HT1080 (cell line): ENCODE measurements around the gene CTBP2. TPM values are rescaled to one million over a fixed set of nuclear protein-coding genes. Genes with fewer than 3 reads are reported as not detected.
"Not testable (repeated sequence)": the region's sequence is repeated elsewhere in the genome, so short reads cannot be mapped to it uniquely, and the experiment has no call there.

ENCODE experiments used
- DNase-seq: peaks from one replicate; pipeline ENCODE4 v3.0.0-alpha.2; 2015; ENCODE audit warnings: low read depth
- total RNA-seq: library from RNA; depleted of rRNA; stranded (reverse); fragments of >200 nt; shearing (Covaris generic); gene quantifications from 2 replicates; pipeline ENCODE4 v1.2.3, GENCODE V29; 2014

The CTBP2 gene
- total RNA-seq, 1 experiment from 2014 or later: 87.9 TPM

DNA sequence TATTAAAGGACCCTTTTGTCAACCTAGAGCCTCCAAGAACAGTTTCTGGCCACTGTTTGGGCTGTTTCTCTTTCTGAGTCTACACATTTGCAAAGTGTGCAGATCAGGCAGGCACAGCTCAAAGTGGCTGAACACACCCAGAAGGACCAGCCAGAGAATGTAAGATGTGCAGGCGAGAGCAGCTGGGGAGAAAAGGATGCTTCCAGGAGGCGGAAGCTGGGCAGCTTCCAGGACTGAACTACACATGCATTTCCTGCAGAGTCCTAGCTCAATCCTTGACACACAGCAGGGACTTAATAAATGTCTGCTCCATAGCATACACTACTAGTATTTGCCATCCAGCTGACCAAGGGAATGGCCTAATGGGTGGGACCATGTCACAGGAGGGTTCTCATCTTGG, 70.9 kb downstream of the CTBP2 start:
- DNase-seq: no peak

DNA sequence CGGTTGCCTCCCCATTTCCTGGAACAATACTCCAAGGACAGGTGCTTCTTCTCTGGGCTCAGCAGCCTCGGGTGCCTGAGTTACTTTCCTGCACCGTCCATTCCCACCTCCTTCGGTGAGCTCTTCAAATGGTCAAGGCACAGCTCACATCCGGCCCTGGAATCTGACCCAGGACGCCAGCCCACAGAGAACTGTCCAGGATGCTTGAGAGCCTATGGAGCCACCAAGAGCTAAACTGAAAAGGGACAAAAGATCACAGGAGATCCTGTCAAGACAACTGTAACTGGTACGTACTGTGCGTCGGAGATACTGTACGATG, 72.5 kb downstream of the CTBP2 start:
- no peak for DNase-seq

DNA sequence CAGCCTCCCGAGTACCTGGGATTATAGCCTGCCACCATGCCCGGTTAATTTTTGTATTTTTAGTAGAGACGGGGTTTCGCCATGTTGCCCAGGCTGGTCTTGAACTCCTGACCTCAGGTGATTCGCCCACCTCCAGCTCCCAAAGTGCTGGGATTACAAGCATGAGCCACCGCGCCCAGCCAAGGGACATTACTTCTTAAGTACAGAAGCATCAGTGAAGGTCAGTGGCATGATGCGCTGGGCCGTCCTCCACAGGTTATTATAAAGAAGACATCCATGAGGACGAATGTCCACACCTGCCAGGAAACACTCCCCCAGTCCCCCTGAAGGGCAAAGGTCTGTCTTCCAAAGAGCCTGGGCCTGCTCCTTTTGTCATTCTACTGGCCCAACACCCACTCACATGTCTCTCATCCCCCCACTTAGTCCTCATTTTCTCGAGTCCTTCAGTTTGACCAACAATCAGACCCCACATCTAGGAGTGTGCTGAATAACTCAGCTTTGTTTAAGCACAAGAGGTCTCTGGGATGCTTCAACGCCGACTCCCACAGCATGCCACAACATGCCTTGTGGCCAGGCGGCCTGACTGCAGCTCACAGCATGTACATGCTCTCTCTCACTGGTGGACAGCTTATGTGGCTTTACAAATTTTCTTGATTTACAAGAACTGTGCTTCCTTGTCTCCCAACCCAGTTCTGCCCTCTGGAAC, 73.0 kb downstream of the CTBP2 start:
- DNase-seq: no peak

DNA sequence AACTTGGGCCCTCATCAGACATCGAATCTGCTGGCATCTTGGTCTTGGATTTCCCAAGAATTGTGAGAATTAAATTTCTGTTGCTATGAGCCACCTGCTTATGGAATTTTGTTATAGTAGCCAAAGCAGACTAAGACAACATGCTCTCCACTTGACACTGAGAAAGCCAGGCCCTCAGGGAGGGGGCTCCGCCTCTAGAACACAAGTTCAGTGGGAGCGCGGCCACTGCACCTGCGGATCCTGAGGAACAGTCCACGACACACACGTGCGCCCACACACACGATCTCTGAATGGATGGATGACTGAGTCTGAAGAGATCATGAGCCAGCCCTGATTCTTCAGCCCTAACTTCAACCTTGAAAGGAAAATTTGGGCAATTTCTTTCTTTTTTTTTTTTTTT, 73.7 kb downstream of the CTBP2 start:
- DNase-seq: no peak

DNA sequence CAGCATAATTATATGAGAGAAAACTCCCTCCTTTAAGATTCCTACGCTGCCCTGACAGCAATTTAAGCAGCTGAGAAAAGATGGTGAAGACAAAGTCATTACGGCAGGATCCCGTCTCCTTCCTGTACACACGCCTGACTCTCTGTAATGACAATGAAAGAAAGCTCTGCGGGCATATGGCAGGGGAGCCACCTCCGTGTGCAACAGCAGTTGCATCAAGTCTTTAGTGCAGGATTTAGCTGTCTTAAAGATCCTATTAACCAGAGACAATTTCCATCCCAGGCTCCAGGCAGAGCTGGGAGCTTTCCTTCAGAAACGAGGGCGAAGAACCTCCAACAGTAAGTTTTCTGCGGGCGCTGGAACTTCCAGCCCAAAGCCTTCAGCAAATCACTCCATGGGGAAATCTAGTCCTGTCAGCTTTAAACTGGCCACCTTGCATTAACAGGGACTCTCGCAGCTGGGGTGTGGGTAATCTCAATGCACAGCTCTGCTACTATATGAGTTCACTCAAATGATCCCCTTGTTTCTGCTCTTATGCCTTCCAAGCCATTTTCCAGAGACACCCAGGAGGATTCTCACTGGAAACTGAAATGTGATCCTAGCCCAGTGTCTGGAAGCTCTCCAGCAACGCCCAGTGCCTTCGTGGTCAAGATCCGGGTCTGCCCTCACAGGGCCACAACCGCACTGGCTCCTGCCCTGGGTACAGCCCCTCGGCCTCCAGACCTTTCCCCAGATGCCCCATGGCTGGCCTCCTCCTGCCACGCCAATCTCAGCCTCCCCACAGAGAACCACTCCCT, 74.9 kb downstream of the CTBP2 start:
- DNase-seq: peak; percentile 57

DNA sequence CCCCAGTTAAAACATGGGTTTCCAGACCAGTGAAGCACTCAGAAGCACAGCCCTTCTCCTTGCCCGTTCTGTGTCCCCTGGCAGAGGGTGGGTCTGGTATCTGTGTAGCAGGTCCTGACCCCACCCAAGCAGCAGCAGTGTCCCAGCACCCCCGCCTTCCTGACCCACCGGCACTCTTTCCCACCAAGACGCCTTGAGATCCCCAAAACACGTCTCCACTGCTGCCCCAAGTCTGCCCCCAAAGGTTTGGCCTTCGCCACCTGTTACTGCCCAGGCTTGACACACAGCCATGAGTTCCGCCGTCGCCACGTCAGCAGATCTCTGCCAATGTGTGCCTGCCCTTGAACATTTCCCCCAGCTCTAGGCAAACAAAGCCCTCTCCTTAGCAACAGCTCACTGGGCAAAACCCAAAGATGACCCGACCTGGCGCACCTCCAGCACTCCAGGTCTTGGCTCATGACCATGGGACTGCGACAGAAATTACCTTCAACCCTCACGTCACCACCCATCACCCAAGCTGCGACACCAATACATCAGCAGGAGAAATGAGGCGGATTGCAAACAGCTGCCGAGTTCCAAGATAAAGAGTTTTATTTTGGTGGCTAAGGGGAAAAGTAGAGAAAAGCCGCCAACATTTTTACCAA, 75.6 kb downstream of the CTBP2 start:
- peak; percentile 79 for DNase-seq

DNA sequence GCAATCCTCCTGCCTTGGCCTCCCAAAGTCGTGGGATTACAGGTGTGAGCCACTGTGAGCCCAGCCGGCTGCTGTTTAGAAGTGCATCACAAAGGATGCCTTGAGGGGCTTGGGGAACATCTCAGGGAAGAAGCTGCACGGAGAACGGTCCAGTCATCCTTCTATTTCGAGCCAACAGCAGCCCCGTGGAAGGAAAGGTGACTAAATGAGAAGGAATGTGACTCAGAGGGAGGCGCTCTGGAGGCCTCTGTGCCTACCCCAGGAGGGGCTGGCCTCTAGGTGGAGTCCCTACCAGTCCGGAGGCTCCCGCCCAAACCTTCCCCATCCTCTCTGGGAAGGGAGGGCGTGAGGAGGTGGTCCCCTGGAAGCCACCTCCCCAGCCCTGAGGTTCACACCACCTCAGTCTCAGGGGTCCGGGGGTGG, 76.2 kb downstream of the CTBP2 start:
- DNase-seq: peak; percentile 97

DNA sequence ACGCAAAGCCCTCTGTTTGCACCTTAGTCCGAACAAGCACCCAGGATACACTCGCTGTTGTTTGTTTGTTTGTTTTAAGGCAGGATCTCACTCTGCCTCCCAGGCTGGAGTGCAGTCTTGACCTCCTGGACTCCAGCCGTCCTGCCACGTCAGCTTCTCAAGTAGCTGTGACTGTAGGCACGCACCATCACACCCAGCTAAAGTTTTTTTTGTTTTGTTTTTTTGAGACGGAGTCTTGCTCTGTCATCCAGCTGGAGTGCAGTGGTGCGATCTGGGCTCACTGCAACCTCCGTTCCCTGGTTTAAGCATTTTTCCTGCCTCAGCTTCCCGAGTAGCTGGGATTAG, 76.8 kb downstream of the CTBP2 start:
- DNase-seq: peak; percentile 17

DNA sequence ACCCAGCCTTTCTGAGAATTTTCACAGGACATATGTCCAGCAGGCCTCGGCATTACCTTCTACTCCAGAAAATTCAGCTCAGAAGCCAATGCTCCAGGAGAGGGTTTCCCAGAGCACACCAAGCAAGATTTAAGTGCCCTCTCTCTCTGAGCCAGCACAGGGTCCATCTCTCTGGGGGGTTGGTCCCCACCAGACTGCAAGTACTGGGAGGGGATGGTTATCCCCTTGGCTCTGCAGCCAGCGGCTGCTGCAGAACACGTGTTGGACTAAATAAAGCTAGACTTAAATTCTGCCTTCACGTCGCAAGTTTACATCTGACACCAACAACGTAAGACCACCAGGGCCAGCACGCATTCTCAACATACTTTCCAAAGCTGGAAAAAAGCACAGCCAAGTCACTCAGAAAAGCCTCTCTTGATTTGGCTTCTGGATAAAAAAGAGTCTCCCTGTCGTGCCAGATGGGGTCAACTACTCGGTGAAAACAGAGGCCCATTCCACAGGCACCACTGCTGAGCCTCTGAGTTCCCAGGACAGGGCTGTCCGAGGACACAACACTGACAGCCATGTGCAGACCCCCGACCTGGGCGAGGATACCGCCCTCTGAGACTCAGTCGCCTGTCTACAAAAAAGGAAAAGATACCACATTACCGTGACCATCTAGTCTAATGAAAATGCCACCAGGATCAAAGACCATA, 77.3 kb downstream of the CTBP2 start:
- DNase-seq: no peak

DNA sequence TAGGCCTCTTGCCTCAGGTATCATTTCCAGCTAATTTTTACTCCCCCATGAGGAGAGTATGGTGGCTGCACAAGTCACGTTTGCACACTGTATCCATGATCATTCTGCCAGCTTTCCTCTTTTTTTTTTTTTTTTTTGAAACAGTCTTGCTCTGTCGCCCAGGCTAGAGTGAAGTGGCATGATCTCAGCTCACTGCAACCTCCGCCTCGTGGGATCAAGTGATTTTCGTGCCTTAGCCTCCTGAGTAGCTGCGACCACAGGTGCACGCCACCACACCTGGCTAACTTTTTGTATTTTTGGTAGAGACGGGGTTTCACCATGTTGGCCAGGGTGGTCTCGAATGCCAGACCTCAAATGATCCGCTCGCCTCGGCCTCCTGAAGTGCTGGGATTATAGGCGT, 77.9 kb downstream of the CTBP2 start:
- not testable (repeated sequence) for DNase-seq

DNA sequence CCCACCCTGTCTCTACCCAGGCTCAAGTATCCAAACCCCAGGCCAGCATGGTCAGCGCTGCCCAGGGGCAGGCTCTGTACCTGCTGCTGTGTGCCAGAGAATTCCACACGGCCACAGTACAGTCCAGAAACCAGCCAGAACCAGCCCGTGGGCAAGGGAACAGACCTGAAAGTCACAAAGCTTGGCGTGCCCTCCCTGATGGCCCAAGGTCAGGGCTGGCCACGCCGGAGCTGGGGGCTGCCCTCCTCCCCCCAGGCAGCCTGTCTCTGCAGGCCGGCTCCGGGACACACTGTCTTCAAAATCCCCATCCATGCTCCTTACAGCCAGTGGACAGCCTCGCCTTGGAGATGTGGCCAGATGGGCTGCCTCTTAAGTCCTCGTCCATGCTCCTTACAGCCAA, 78.4 kb downstream of the CTBP2 start:
- no peak for DNase-seq

DNA sequence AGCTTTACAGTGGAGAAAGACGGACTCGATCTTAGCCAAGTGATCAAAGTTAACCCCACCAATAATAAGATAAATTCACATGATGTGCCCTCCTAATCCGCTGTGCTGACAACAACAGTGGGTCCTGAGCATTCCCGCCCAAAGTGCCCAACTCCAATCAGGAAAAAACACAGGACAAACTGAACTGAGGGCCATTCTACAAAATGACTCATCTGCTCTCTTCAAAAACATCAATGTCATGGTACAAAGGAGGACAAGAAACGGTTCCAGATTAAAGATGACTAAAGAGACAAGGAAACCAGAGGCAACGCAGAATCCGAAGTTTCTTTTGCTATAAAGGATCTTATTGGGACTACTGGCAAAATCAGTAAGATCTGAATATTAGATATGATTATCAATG, 79.4 kb downstream of the CTBP2 start:
- DNase-seq: no peak

DNA sequence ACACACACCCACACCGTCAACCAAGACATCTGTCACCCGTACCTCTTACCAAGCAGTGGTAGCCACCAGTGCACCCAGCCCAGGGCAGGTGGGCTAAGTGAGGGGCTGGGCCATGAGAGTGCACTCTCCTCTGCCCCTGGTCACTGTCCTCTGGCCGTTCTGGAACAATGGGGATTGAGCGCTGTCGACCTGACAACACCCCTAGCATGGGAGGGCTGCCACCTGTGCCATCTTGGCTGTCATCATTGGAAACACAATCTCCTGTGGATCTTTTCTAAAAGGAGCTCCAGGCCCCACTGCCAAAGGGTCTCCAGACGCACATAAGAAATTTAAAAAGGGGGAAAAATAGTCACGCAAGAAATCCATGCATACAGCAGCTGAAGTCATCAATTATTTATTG, 80.1 kb downstream of the CTBP2 start:
- no peak for DNase-seq

DNA sequence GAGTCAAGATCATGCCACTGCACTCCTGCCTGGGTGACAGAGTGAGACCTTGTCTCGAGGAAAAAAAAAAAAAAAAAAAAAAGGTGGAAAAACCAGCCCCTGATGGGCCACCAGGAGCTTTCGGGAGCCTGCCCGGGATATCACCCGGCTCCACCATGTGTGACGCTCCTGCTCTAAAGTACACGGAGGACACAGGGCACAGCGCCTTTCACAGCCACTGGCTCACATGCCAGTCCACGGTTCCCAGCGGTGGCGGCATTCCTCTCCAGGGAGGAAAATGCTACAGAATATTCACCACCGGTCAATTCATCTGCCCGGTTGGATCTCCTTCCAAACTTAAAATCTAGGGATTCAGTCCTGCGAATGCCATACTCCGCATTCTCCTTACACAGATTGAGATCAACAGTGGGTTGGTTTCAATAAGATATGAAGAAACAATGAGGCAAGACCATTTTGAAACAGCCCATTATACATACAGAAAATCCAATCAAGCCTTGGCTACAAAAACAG, 81.2 kb downstream of the CTBP2 start:
- no peak for DNase-seq

DNA sequence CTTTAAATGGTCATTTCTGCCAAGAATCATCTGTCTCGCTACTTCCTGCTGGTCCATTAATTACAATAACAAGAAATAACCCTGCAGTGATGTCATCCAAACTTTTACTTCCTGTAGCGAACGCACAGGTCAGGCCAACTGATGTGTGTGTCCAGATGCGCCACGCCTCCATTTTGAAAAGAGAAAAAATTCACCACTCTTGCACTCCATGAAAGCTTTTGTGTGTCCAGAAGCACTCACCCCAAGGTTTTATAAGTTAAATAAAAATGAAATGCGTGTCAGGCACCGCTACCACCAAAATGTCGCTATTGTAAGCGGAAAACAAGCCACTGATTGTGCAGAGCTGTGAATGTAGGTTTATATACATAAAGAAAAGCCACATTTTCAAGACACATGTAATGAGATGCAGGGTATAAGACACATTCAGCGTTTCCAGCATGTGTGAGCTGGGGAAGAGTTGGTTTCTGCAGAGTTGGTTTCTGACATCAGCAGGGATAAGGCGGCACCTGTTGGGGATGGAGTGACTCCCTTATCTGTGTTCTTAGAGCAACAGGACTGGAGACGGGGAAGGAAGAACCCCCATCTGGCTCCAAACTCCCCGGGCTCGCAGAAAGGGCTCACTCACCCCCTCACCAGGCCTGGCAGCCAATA, 83.3 kb downstream of the CTBP2 start:
- DNase-seq: no peak

DNA sequence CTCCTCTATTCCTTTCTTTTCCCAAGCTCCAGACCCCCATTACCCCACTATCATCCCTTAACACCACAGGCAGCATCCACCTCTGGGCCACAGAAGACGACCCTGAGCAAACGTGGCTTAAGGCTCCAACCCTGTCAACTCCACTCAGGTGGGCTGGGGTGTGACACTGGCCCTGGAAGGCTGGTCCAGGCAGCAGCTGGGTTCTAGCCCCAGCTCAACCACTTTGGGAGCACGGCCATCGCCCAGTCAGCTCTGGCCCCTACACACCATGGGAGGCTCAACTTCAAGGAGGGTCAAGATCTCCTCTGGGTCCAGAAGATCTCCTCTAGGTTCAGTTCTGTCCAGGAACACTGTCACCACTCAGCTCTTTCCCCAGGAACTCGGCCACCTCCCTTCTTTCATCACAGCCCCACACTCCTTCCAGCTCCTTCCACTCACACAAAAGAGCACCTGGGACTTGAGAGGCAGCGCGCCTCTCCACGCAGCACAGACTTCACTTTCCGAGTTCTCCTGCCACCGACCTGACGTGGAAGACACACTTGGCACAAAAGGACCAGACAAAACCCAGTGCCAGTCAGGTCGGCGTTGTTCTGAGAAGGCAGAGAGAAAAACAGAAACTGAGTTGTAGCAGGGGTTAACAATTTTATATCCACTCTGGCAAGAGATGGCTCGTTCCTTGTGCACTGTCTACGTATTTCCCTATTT, 84.1 kb downstream of the CTBP2 start:
- no peak for DNase-seq

DNA sequence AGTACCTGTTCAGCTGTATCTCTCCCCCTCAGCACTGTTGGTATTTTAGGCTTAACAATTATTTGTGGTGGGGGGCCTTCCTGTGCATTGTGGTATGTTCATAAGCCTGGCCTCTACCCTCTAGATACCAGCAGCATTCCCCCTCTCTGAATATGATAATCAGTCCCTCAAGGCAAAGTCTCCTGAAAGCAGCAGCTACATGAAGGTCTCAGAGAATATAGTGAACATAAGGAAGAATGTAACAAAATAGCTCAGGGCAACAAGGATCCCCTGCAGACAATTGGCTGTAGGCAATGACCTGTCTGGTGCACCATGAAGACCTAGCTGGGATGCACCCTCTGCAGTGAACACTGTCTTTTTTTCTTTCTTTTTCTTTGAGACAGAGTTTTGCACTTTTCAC, 86.4 kb downstream of the CTBP2 start:
- no peak for DNase-seq

DNA sequence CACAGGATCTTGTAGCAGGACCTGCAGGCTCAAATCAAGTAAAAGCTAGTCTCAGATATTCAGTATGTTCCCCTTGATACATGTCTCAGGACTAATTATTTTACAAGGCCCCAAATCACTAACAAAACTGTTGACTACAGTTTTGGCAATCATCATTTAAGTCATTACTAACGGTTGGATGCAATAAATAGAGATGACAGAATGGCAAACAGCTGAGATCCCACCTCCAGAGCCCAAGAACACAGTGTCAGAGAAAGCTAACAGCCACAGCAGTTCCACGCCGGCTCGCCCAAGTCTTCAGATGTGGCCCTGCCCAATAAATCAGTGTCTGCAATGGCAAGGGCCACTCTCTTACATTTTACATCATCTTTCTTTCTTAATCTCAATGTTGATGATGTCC, 87.6 kb downstream of the CTBP2 start:
- DNase-seq: no peak

DNA sequence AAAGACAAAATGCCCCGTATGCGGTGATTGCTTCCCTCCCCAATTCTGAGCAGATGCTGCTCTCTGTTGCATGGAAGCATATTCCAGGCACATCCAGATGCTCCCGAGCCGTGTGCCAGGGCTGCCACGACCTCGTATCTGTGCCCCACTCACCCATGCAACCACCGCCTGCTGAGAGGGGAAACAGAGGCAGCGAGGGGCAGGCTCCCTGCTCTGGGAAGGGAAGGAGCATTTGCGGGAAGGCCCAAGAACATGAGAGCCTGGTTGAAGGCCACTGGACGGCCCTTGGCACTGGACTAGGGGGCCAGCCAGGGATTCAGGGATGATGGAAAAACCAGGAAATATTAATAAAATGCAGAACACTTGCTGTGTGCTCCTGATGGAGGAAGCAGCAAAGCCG, 89.4 kb downstream of the CTBP2 start:
- DNase-seq: no peak

DNA sequence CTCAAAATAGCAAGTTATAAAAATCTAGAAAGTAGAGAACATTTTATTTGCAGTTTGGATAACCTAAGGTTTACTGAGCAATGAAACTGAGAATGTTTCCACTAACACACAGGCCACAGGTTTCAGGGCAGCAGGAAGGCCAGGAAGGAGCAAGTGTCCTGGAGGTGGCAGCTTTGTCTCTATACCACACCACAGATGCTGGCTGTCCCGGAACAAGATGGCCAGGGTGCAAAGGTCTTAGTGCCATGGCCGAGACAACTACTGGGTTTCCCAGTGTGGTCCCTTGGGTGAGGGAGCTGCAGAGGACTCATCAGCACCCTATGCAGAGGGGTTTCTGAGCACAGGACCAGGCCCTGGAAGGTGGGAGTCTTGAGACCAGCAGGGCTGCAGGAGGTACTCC, 92.0 kb downstream of the CTBP2 start:
- DNase-seq: no peak

DNA sequence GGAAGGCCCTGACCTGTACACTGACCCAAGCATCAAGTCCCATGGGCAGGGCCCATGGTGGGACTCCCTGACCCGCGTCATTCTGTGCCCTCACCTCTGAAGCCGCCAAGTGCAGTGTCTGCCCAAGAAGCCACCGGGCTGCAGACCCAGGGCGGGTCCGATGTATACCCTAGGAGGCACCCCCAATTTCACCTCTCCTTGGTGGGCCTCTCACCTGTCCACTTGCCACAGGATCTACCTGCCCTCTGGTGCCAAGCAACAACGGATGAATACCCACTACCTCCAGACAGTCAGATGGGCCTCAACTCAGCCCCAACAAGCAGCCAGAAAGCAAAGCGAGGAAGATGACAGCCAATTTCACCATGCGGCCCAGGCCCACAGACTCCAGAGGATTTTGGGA, 92.6 kb downstream of the CTBP2 start:
- no peak for DNase-seq
